Stimulated activated CD8-positive, alpha-beta memory T cell treated with anti-CD3 and anti-CD28 coated beads, Interleukin-2, amount 100 ng/mL, for 48 hours (primary cell): ENCODE measurements around the gene RAD9A.
"Not testable (repeated sequence)": the region's sequence is repeated elsewhere in the genome, so short reads cannot be mapped to it uniquely, and the experiment has no call there.

Source experiments
- DNase-seq, 2 donors: peaks; one replicate each; pipeline ENCODE4 v3.0.0-alpha.2; 2020; ENCODE audit warnings: low read depth in 2 of 2

Gene RAD9A

GRCh38 chr11:67397536-67397935 is 5.8 kb downstream of the RAD9A start:
- no peak for DNase-seq

DNA sequence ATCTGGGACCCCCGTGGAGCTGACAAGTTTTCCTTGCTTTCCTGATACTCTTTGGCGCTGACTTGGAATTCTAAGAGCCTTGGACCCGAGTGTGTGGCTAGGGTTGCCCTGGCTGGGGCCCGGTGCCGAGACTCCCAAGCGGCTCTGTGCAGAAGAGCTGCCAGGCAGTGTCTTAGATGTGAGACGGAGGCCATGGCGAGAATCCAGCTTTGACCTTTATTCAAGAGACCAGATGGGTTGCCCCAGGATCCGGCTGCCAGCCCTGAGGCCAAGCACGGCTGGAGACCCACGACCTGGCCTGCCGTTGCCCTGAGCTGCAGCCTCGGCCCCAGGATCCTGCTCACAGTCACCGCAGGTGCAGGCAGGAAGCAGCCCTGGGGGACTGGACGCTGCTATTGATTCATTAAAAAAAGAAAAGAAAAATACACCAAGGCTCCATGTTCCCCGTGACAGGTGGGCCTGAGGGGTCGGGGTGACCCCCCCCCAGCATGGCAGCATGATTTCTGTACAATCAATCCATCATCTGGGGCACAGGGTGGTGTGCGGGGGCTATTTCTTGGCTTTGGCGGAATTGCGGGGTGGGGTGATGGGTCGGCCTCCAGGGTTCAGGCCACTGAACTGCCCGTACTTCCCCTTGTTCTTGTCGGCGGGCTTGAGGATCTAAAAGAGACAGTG is 6.3 kb downstream of the RAD9A start:
- DNase-seq = no peak

DNA sequence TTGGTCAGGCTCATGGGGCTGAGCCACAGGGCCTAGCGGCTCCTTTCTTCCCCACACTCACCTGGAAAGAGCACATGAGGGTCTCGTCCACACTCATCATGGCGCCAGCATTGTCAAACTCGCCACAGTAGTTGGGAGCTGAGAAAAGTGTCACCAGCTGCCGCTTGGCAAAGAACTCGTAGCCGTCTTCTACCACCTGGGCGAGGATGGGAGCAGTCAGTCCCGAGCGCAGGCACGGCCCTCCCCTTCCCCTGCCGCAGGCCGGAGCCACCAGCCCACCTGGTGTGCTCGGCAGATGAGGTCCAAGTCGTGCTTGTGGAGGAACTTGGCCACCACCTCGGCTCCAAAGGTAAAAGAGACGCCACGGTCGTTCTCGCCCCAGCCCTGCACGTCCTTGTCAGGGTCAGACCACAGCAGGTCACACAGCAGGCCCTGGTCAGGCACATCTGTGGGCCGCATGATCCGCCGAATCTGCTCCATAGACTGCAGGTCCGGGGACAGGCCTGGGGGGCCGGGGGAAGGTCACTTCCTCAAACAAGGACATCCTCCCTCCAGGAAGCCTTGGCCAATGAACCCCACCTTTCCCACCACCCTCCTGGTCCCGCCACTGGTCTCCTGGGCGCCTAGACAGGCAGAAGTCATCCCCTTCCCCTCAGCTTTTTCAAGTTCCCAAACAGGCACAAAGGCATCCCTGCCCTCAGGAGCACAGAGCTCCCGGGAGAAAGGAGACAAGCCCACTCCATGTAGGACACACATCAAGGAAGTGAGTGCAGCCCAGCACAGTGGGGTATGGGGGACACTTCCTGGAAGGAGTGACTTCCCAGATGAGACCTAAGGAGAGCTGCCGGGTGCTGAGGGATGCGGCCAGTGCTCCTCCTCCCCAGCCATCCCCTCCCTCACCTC is 7.1 kb downstream of the RAD9A start:
- DNase-seq = no peak

GRCh38 chr11:67400251-67400941 is 8.6 kb downstream of the RAD9A start:
- DNase-seq = no peak

DNA sequence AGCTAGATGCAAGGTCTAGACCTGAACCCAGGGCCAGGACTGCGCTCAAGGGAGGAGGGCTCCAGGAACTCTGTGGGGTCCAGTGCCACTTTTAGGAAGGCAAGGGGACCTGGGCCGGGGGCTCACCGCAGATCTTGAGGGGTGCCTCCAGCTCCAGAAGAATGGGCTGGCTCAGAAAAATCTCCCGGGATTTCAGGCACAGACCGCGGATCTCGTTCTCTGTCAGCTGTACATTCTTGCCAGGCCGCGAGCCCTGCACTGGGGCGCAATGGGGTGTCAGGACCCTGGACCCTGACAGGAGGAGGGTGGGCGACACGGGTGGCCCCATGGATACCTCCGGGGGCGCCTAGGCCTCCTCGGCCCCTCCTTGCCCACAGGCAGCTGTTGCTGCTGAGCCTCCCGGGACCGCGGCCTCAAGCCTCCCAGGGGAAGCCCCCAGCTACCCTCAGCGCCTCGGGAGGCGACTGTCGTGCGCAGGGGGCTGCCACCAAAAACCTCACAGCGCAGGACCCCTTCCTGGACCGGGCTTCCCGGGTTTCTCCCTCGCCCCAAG is 9.2 kb downstream of the RAD9A start:
- no peak for DNase-seq

DNA sequence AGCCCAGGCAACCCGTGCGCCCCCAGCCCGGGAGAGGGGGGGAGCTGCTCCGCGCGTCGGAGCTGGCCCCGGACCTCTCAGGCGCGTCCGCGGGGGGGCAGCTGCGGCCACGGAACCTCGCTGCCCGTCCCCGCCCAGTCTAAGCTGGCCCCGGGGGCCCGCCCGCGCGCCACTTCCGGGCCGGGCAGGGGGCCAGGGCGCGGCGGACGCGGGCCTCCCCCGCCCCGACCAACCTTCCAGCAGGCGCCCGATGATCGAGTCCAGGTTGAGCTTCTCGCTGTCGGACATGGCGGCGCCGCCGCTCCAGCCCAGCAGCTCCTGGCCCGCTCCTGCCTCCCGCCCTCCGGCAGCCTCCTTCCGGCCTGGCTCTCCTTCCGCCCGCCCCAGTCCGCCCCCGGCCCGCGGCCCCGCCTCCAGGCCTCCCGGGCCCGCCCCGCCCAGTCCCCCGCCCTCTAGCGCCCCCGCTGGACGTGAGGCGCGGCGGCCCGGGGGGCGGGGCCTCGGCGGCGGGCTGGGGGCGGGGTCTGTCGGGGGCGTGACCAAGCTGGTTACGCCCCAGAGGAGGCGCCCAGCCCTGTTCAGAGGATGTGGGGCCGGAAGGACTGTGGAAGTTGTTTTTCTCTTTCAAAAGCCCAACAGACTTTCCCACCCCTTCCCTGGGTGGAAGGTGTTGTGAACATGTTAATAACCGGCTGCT is 9.9 kb downstream of the RAD9A start, which contains the start of gene PPP1CA:
Gene PPP1CA (minus strand): TSS at position 364 of the 697 bp plus-strand sequence. CDS start 76 bp downstream, at position 288.
- DNase-seq = peak; percentile 82 to 91

DNA sequence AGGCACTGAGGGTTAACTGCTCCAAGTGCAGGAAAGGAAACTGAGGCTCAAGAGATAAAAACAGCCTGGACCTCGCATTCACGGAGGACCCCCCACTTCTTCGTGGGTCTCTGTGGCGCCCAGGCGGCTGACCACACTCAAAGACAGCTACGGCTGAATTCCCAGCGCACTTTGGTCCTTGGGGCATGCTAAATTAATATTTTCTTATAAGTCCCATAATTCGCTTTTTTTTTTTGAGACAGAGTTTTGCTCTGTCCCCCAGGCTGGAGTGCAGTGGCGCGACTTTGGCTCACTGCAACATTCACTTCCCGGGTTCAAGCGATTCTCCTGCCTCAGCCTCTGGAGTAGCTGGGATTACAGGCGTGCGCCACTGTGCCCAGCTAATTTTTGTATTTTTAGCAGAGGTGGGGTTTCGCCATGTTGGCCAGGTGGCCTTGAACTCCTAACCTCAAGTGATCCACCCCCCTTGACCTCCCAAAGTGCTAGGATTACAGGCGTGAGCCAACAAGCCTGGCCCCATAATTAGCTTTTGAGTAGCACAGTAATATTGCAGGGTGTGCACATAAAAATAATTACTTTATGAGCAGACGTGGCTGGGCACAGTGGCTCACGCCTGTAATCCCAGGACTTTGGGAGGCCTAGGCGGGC is 10.5 kb downstream of the RAD9A start:
- DNase-seq = not testable (repeated sequence)

DNA sequence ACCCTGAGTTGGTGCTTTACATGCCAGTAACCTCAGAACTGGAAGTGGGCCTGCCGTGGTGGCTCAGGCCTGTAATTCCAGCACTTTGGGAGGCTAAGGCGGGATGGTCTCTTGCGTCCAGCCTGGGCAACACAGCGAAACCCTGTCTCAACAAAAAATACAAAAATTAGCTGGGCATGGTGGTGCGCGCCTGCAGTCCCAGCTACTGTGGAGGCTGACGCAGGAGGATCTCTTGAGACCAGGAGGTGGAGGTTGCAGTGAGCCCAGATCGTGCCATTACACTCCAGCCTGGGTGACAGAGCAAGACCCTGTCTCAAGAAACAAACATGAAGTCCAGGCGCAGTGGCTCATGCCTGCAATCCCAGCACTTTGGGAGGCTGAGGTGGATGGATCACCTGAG is 11.3 kb downstream of the RAD9A start:
- not testable (repeated sequence) for DNase-seq

DNA sequence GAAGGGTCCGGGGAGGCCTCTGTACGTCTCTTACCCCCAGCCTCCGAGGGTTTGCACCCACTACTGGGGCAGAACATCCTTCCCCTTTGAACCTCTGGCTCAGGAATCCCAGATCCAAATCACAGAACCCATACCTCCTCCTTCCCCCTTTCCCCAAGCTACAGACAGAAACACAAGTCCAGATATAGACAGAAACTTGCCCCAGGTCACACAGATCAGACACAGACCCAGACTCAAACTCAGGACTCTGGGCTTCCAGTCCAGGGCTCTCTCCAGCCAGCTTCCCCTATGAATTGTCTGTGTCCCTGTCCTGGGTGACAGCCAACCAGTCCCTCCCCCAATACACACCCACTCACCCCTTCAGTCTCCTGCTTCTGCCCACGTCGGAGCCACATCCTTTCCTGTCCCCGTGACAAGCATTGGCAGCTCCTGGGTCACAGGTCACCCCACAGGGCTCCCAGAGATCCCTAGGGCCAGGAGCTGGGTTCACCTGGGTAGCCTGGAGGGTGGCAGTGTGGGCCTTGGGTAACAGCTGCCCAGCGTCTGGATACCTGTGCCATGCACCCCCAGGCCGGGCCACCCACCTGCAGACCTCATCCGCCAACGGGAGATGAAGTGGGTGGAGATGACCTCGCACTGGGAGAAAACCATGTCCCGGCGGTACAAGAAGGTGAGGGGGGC is 12.9 kb downstream of the RAD9A start:
- DNase-seq = no peak

- no peak for DNase-seq
Observed at GRCh38 chr11:67405196-67405567, 13.4 kb downstream of the RAD9A start.

- no peak for DNase-seq
Observed at GRCh38 chr11:67405688-67406339, 14.0 kb downstream of the RAD9A start.

DNA sequence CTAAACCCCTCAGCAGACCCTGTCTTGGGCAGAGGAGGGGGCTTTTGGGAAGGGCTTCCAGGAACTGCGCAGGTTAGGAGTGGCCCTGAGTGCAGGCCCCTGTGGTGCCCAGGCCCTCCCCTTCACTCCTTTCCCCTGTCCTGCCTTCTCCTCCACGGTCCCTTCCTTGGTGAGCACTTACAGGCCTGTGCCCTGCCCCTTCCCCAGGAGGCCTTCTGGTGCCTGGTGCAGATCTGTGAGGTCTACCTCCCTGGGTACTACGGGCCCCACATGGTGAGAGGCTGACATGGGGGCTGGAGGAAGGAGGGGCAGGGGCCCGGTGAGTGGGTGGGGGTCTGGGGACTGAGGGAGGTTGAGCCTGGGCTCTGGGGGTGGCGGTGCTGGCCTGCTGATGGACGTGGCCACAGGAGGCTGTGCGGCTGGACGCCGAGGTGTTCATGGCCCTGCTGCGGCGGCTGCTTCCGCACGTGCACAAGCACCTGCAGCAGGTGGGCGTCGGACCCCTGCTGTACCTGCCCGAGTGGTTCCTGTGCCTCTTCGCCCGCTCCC is 14.7 kb downstream of the RAD9A start:
- DNase-seq = no peak

GRCh38 chr11:67406969-67407687 is 15.3 kb downstream of the RAD9A start:
- no peak for DNase-seq

DNA sequence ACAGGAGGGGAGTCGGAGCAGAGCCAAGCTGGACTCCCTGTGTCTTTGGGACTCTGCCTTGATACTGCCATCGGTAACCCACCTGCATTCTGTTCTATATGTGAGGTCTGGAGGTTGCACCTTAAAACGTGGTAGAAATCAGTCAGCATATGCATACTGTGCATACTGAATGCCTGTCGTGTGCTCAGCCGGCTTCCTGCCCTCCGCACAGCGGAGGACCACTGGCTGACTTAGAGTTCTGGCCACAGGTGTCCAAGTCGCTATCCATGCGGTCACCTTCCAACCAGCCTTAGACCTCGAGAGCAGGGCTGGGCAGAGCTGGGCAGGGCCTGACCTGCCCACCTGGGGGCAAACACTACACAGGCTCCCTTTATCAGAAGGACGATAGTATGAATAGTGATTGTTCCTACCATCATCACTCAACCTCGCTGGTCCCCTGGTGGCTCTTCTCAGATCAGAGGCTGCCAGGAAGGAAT is 15.9 kb downstream of the RAD9A start:
- DNase-seq = no peak

GRCh38 chr11:67408437-67409200 is 16.8 kb downstream of the RAD9A start:
- DNase-seq = no peak

- DNase-seq = peak in 1 of 2 donors; percentile 68
Observed at GRCh38 chr11:67409261-67409666, 17.5 kb downstream of the RAD9A start.

DNA sequence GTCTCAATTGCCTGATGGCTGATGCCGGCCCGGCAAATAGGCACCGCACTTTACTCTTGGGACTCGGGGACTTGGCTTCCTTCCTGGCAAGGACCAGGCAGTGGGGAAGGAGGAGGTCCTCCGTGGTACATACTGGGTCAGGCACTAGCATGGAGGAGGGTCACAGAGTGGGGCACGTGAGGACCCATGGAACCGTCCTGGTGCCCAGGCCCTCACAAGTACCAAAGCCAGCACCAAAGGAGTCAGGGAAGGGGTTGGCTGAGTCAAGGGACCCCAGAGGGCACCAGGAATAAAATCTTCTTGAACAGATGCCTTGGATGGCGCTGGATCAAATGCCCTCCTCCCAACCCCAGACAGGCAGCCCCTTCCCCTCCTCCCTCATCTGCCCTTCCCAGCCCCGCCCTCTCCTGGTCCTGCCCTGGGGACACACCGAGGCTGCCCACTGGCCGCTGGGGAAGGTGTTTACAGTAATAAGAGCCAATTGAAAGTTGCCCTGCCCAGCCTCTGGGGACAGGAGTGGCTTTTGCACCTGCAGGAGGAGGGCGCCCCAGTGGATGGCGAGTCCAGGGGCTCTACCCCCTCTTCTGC is 18.1 kb downstream of the RAD9A start:
- DNase-seq = no peak
